Measurements from ENCODE around the gene SHBG.
A peak's percentile ranks its signal among the peaks of the same experiment; 100 is the strongest.
"Not testable (repeated sequence)": the region's sequence is repeated elsewhere in the genome, so short reads cannot be mapped to it uniquely, and the experiment has no call there.

Gene SHBG

GRCh38 chr17:7611635-7612293 is 18.2 kb upstream of the SHBG start:
- no peak for DNase-seq (ENCODE audit: low read depth in 2 of 2)

- no peak for DNase-seq (ENCODE audit: low read depth in 2 of 2)
Measured at GRCh38 chr17:7612294-7612640, 17.7 kb upstream of the SHBG start.

GRCh38 chr17:7613769-7614424 is 16.0 kb upstream of the SHBG start:
- no peak for DNase-seq (ENCODE audit: low read depth in 2 of 2)

- peak; percentile 93 to 96 for DNase-seq (ENCODE audit: low read depth in 2 of 2)
Measured at GRCh38 chr17:7614425-7615264, 15.3 kb upstream of the SHBG start, which contains the start of gene FXR2. FXR2 (minus strand) TSS chr17:7614897; CDS start chr17:7614532, 365 bp downstream.

GRCh38 chr17:7615265-7615747 is 14.6 kb upstream of the SHBG start:
- no peak for DNase-seq (ENCODE audit: low read depth in 2 of 2)

GRCh38 chr17:7618608-7619007 is 11.3 kb upstream of the SHBG start:
- no peak for DNase-seq (ENCODE audit: low read depth in 2 of 2)

- DNase-seq (ENCODE audit: low read depth in 2 of 2) = no peak
Measured at GRCh38 chr17:7620835-7621234, 9.1 kb upstream of the SHBG start.

GRCh38 chr17:7623661-7624060 is 6.3 kb upstream of the SHBG start:
- DNase-seq (ENCODE audit: low read depth in 2 of 2) = no peak

- not testable (repeated sequence) for DNase-seq (ENCODE audit: low read depth in 2 of 2)
Measured at GRCh38 chr17:7625749-7626148, 4.2 kb upstream of the SHBG start.

GRCh38 chr17:7626307-7626706 is 3.6 kb upstream of the SHBG start:
- DNase-seq (ENCODE audit: low read depth in 2 of 2) = no peak

- DNase-seq (ENCODE audit: low read depth in 2 of 2) = no peak
Measured at GRCh38 chr17:7626956-7627249, 3.0 kb upstream of the SHBG start.

GRCh38 chr17:7627250-7628121 is 2.4 kb upstream of the SHBG start, which contains the start of gene SAT2:
SAT2 (minus strand) TSS chr17:7627821; CDS start chr17:7627635, 186 bp downstream.
- peak; percentile 66 to 78 for DNase-seq (ENCODE audit: low read depth in 2 of 2)

GRCh38 chr17:7631398-7632380 is 1.8 kb downstream of the SHBG start:
- DNase-seq (ENCODE audit: low read depth in 2 of 2) = no peak

GRCh38 chr17:7632492-7632894 is 2.6 kb downstream of the SHBG start:
- DNase-seq (ENCODE audit: low read depth in 2 of 2) = no peak

- no peak for DNase-seq (ENCODE audit: low read depth in 2 of 2)
Measured at GRCh38 chr17:7633093-7633492, 3.2 kb downstream of the SHBG start.

- no peak for DNase-seq (ENCODE audit: low read depth in 2 of 2)
Measured at GRCh38 chr17:7634384-7634783, 4.4 kb downstream of the SHBG start.

- DNase-seq (ENCODE audit: low read depth in 2 of 2) = no peak
Measured at GRCh38 chr17:7636163-7636562, 6.2 kb downstream of the SHBG start.

GRCh38 chr17:7640783-7641182 is 10.8 kb downstream of the SHBG start:
- DNase-seq (ENCODE audit: low read depth in 2 of 2) = no peak

- DNase-seq (ENCODE audit: low read depth in 2 of 2) = not testable (repeated sequence)
Measured at GRCh38 chr17:7641635-7642034, 11.7 kb downstream of the SHBG start.

- DNase-seq (ENCODE audit: low read depth in 2 of 2) = no peak
Measured at GRCh38 chr17:7644775-7645174, 14.8 kb downstream of the SHBG start.

Measured in stimulated activated CD8-positive, alpha-beta memory T cell treated with anti-CD3 and anti-CD28 coated beads, Interleukin-2, amount 100 ng/mL, for 1 hour (primary cell).